ENCODE measurements around the gene ZNF536.

ZNF536 gene

DNA sequence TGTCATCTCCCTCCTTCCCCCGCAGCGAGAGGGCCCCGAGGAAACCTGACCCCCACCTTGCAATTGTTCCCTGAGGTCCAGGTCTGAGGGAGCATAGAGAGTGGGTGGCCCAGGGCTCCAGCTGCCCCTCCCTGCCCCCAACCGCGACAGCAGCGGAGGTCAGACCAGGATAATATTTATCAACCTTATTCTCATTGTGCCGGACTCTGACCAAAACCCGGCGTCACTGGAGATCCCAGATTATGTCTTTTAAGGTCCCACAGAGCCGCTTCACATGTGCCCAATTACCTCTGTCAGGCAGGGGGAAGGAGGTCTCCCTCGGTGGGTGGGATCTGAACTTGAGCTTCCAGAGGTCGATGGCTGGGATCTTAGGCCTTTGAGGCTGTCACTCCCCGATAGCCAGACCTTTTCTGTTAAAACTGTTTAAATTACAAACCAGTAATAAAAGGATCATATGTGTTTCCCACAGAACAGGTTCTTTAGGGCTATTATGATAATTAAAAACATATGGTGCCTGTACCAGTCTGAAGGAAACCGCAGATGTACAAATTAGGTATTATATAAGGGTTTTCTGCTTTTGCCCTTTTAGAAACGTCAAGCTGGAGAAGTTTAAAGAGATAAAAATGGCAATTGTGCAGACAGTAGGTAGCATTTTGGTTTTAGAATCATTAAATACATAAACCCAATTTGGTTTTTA, 195.5 kb downstream of the ZNF536 start:
- TF ChIP-seq, protein P1, sequence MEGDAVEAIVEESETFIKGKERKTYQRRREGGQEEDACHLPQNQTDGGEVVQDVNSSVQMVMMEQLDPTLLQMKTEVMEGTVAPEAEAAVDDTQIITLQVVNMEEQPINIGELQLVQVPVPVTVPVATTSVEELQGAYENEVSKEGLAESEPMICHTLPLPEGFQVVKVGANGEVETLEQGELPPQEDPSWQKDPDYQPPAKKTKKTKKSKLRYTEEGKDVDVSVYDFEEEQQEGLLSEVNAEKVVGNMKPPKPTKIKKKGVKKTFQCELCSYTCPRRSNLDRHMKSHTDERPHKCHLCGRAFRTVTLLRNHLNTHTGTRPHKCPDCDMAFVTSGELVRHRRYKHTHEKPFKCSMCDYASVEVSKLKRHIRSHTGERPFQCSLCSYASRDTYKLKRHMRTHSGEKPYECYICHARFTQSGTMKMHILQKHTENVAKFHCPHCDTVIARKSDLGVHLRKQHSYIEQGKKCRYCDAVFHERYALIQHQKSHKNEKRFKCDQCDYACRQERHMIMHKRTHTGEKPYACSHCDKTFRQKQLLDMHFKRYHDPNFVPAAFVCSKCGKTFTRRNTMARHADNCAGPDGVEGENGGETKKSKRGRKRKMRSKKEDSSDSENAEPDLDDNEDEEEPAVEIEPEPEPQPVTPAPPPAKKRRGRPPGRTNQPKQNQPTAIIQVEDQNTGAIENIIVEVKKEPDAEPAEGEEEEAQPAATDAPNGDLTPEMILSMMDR (IDR thresholded peaks at IDR 0.05; ENCODE audit: low read depth, low read length) = no peak
- Histone ChIP-seq H3K27me3 (no peaks in the 10 kb centered on the region), H3K36me3 (no peaks in the 10 kb centered on the region), H3K4me1 (peaks cover 26% of the 10 kb centered on the region), H3K9me3 (no peaks in the 10 kb centered on the region), H3K4me3 (ENCODE audit: low read depth, low read length) (peak overlapping the region; percentile 27; the same call in 1 of the 2 replicates)
- peak; percentile 70 for DNase-seq

DNA sequence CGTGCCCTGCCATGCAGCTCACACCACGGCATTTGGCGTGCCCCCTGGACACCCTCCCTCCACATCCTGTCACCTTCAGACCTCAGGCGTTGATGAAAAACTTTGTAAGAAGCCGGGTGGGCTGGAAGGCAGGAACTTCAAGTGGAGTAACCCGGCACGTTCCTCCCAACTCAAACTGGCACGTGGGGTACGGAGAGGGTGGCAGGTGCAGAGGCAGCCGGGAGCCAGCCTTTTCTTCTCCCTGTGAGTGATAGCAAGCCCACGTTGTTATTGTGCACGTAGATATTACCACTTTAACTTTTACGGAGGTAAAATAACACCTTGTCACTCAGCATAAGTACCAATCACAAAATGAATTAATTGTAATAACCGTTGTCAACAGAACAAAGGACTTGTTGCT, 198.0 kb downstream of the ZNF536 start:
- TF ChIP-seq, protein P1 (IDR thresholded peaks at IDR 0.05; ENCODE audit: low read depth, low read length) = no peak
- DNase-seq = no peak
- Histone ChIP-seq H3K36me3 (no peaks in the 10 kb centered on the region), H3K9me3 (no peaks in the 10 kb centered on the region), H3K27me3 (no peaks in the 10 kb centered on the region), H3K4me3 (ENCODE audit: low read depth, low read length) (no peak overlapping the region), H3K4me1 (peaks cover 24% of the 10 kb centered on the region)

DNA sequence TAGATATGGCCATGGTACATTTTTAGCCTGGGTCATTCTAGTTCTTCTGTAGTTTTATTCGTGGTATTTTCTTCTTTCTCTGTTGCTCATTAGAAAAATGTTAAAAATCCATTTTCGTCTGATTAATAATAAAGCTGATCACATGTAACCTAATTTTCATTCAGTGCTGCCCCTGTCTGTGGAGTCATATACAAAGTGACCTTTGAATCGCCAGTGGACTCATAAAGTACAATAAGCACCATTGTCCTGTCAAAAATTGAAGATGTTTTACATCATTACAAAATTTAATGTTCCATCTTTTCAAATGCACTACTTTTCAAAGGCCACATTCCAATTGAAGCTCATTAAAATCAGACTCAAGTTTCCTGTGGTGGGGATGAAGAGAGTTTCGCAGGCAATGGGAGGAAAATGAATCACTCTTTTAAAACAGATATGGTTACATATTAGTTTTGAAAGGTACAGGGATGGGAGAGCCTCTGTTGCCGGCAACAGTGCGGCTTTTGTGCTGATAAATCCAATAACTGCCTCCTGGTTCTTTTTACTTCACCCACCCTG, 205.4 kb downstream of the ZNF536 start:
- DNase-seq = no peak

DNA sequence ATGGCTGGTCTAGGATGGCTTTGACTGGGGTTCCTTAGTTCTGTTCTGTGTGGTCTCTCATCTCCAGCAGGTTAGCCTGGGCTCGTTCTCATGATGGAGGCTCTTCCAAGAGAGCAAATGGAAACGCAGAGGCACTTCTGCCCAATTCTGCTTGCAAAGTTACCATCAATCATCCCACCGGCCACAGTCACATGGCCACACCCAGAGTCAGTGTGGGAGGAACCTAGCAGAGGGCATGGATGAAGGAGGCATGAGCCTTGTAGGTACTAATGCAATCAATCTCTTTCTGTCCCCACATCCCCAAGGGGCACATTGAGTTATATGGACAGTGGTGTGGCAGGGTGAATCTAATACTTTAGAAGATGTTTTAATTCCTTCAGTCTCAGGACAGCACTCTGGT, 207.2 kb downstream of the ZNF536 start:
- DNase-seq = no peak
- no peaks in the 10 kb centered on the region for H3K36me3 ChIP-seq
- no peaks in the 10 kb centered on the region for H3K4me1 ChIP-seq
- TF ChIP-seq, protein P1 (IDR thresholded peaks at IDR 0.05; ENCODE audit: low read depth, low read length) = no peak
- H3K27me3 ChIP-seq = no peaks in the 10 kb centered on the region
- H3K9me3 ChIP-seq = no peaks in the 10 kb centered on the region
- no peak overlapping the region for H3K4me3 ChIP-seq (ENCODE audit: low read depth, low read length)

More for the DNA sequence above, 205.4 kb downstream of the ZNF536 start:
- Histone ChIP-seq H3K27me3 (no peaks in the 10 kb centered on the region), H3K36me3 (no peaks in the 10 kb centered on the region), H3K4me3 (ENCODE audit: low read depth, low read length) (no peak overlapping the region), H3K4me1 (no peaks in the 10 kb centered on the region), H3K9me3 (no peaks in the 10 kb centered on the region)
- TF ChIP-seq, protein P1 (IDR thresholded peaks at IDR 0.05; ENCODE audit: low read depth, low read length) = no peak

DNA sequence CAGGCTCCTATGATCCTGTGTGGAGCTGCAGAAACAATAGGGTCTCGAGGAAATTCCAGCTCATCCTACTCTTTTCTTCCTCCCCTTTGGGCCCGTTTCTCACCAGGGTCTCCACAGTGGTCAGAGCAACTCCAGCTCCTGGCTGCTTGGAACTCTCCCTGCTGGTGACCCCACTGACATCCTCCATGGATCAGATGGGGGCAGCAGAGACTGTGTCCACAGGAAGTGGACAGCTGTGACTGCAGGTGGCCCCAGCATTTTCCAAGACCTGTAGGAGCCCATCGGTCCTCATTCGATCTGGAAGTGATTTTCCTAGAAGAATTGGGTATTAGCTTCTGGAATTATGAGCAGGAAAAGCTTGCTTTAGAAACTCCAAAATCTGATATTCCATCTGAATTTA, 208.5 kb downstream of the ZNF536 start:
- no peak for DNase-seq

DNA sequence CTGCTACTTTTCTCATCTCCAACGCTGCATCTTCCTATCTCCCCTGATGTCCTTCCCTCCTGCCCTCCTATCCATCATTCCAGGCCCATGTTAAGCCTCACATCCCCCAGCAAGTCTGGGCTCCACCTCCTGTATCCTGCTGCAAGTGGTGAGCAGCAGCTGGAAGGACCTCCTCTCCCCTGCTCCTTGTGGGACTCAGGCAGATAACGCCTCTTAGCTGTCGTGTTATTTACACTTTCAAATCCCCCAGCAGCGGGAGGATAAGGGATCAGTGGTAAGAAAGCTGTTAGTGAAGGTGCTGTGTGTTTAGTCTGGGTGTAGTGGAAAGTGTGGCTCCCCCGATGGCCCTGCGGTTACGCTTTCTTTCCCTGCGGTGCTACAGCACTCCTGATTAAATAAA, 211.9 kb downstream of the ZNF536 start:
- Histone ChIP-seq H3K4me1 (no peaks in the 10 kb centered on the region), H3K36me3 (no peaks in the 10 kb centered on the region), H3K9me3 (no peaks in the 10 kb centered on the region), H3K4me3 (ENCODE audit: low read depth, low read length) (no peak overlapping the region), H3K27me3 (no peaks in the 10 kb centered on the region)
- TF ChIP-seq, protein P1 (IDR thresholded peaks at IDR 0.05; ENCODE audit: low read depth, low read length) = no peak
- DNase-seq = no peak

More for the DNA sequence above, 208.5 kb downstream of the ZNF536 start:
- no peak overlapping the region for H3K4me3 ChIP-seq (ENCODE audit: low read depth, low read length)
- H3K4me1 ChIP-seq = no peaks in the 10 kb centered on the region
- TF ChIP-seq, protein P1 (IDR thresholded peaks at IDR 0.05; ENCODE audit: low read depth, low read length) = no peak
- no peaks in the 10 kb centered on the region for H3K36me3 ChIP-seq
- H3K27me3 ChIP-seq = no peaks in the 10 kb centered on the region
- no peaks in the 10 kb centered on the region for H3K9me3 ChIP-seq
